KOPT-K1 (cell line): ENCODE data around the gene MILR1.

Experiments
- H3K27ac ChIP-seq: fragments of 200-600 bp; sonication (generic); 2 replicates; pipeline ENCODE4 v1.5.1; 2016; ENCODE audit warnings: antibody characterized with exemption, mild to moderate bottlenecking, low read depth, low read length; ENCODE audit not compliant: poor library complexity, severe bottlenecking
- H3K36me3 ChIP-seq: fragments of 200-600 bp; sonication (generic); 2 replicates; pipeline ENCODE4 v1.5.1; 2017; ENCODE audit warnings: antibody characterized with exemption, mild to moderate bottlenecking, low read length, moderate library complexity; ENCODE audit not compliant: insufficient read depth
- H3K9me3 ChIP-seq: fragments of 200-600 bp; sonication (generic); 2 replicates; pipeline ENCODE4 v1.5.1; 2017; ENCODE audit warnings: antibody characterized with exemption, low read length, mild to moderate bottlenecking; ENCODE audit not compliant: insufficient read depth, poor library complexity, severe bottlenecking

Gene MILR1

GRCh38 chr17:64448665-64449512 is at the start of gene MILR1:
TSS of gene MILR1 (plus strand) at chr17:64449115. CDS start at chr17:64449169, 54 bp downstream.
- Histone ChIP-seq H3K9me3 (no peaks in the 10 kb centered on the region), H3K27ac (no peak within 1 kb of the TSS), H3K36me3 (no peaks in the 10 kb centered on the region)

- Histone ChIP-seq H3K27ac (peak overlapping the region; percentile 12), H3K9me3 (no peaks in the 10 kb centered on the region), H3K36me3 (peaks cover 3% of the 10 kb centered on the region; the same call in 1 of the 2 replicates)
Observed at GRCh38 chr17:64399767-64400156, 49.2 kb upstream of the MILR1 start.

- no peaks in the 10 kb centered on the region for H3K9me3 ChIP-seq
- H3K27ac ChIP-seq, result no peak overlapping the region
- no peaks in the 10 kb centered on the region for H3K36me3 ChIP-seq
Observed at GRCh38 chr17:64400642-64401041, 48.3 kb upstream of the MILR1 start.

GRCh38 chr17:64401244-64401860 is 47.6 kb upstream of the MILR1 start:
- H3K36me3 ChIP-seq, result no peaks in the 10 kb centered on the region
- H3K27ac ChIP-seq, result no peak overlapping the region
- no peaks in the 10 kb centered on the region for H3K9me3 ChIP-seq

GRCh38 chr17:64401941-64402340 is 47.0 kb upstream of the MILR1 start:
- H3K9me3 ChIP-seq, result no peaks in the 10 kb centered on the region
- H3K27ac ChIP-seq, result no peak overlapping the region
- no peaks in the 10 kb centered on the region for H3K36me3 ChIP-seq

- H3K9me3 ChIP-seq, result no peaks in the 10 kb centered on the region
- H3K27ac ChIP-seq, result no peak overlapping the region
Observed at GRCh38 chr17:64402469-64402868, 46.4 kb upstream of the MILR1 start.

GRCh38 chr17:64403881-64404460 is 44.9 kb upstream of the MILR1 start:
- H3K27ac ChIP-seq, result no peak overlapping the region
- no peaks in the 10 kb centered on the region for H3K9me3 ChIP-seq
- no peaks in the 10 kb centered on the region for H3K36me3 ChIP-seq

More at GRCh38 chr17:64402469-64402868, 46.4 kb upstream of the MILR1 start:
- H3K36me3 ChIP-seq, result no peaks in the 10 kb centered on the region

- H3K9me3 ChIP-seq, result no peaks in the 10 kb centered on the region
- H3K36me3 ChIP-seq, result no peaks in the 10 kb centered on the region
- no peak overlapping the region for H3K27ac ChIP-seq
Observed at GRCh38 chr17:64406321-64407200, 42.4 kb upstream of the MILR1 start.

- Histone ChIP-seq H3K36me3 (no peaks in the 10 kb centered on the region), H3K27ac (no peak overlapping the region), H3K9me3 (no peaks in the 10 kb centered on the region)
Observed at GRCh38 chr17:64410750-64411490, 38.0 kb upstream of the MILR1 start.

GRCh38 chr17:64411999-64412771 is 36.7 kb upstream of the MILR1 start:
- H3K9me3 ChIP-seq, result no peaks in the 10 kb centered on the region
- H3K27ac ChIP-seq, result no peak overlapping the region
- H3K36me3 ChIP-seq, result no peaks in the 10 kb centered on the region

GRCh38 chr17:64412944-64413381 is 36.0 kb upstream of the MILR1 start:
- H3K27ac ChIP-seq, result no peak overlapping the region
- H3K36me3 ChIP-seq, result no peaks in the 10 kb centered on the region
- no peaks in the 10 kb centered on the region for H3K9me3 ChIP-seq

- H3K27ac ChIP-seq, result no peak overlapping the region
- H3K36me3 ChIP-seq, result no peaks in the 10 kb centered on the region
- no peaks in the 10 kb centered on the region for H3K9me3 ChIP-seq
Observed at GRCh38 chr17:64413513-64413912, 35.4 kb upstream of the MILR1 start.

GRCh38 chr17:64418506-64419339 is 30.2 kb upstream of the MILR1 start:
- Histone ChIP-seq H3K27ac (no peak overlapping the region), H3K9me3 (no peaks in the 10 kb centered on the region), H3K36me3 (no peaks in the 10 kb centered on the region)
